DMS153 treated with DMSO at 0.1 percent for 48 hours (cell line): ENCODE data around the gene RFX1.
"Not testable (repeated sequence)": the region's sequence is repeated elsewhere in the genome, so short reads cannot be mapped to it uniquely, and the experiment has no call there.

Source experiments
- DNase-seq: peaks from one replicate; lab custom pipeline; 2025; ENCODE audit not compliant: unreplicated experiment; lab: John Stamatoyannopoulos, UW

The RFX1 gene

DNA sequence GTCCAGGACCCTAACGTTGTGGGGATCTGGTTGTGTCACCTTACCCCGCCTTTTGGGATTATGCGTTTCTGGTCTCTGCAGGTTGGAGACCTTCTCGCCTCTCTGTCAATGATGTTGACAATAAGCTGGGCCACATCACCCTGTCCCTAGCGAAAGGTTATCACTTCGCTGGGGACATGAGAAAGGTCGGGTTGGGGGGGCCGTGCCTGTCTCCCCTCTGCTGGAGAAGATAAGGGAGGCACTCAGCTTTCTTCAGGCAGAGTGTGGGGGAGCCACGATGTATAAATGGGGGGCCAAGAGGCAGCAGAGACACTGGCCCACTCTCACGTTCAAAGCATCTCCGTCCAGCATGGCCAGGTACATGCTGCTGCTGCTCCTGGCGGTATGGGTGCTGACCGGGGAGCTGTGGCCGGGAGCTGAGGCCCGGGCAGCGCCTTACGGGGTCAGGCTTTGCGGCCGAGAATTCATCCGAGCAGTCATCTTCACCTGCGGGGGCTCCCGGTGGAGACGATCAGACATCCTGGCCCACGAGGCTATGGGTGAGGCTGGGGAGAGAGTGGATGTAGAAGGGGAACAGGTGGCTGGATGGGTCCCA is 21.8 kb upstream of the RFX1 start, which contains the start of gene RLN3:
RLN3 (plus strand) TSS at position 293 of the 595 bp plus-strand sequence; CDS start at position 350, 57 bp downstream.
- DNase-seq, result no peak

DNA sequence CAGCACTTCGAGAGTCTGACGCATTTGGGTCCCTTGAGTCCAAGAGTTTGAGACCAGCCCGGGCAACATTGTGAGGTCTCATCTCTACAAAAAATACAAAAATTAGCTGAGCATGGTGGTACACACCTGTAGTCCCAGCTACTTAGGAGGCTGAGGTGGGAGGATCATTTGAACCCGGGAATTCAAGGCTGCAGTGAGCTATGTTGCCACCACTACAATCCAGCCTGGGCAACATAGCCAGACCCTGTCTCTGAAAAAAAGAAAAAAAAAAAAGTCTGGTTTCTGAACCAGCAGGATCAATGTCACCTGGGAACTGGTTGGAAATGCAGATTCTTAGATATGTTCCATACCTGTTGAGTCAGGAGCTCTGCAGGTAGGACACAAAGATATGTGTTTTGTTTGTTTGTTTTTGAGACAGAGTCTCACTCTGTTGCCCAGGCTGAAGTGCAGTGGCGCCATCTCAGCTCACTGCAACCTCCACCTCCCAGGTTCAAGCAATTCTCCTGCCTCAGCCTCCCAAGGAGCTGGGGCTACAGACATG is 20.6 kb upstream of the RFX1 start:
- not testable (repeated sequence) for DNase-seq

- DNase-seq, result no peak
Observed at GRCh38 chr19:14023404-14024235, 17.5 kb upstream of the RFX1 start.

DNA sequence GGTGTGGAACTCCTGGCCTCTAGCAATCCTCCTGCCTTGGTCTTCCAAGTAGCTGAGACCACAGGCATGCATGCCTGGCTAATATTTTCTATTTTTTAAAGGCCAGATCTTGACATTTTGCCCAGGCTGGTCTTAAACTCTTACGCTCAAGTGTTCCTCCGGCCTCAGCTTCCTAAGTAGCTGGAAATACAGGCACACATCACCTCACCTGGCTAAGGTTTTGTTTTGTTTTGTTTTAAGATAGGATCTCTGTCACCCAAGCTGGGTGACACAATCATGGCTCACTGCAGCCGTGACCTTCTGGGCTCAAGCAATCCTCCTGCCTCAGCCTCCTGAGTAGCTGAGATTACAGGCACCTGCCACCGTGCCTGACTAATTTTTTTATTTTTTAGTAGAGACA is 16.3 kb upstream of the RFX1 start:
- DNase-seq, result no peak

DNA sequence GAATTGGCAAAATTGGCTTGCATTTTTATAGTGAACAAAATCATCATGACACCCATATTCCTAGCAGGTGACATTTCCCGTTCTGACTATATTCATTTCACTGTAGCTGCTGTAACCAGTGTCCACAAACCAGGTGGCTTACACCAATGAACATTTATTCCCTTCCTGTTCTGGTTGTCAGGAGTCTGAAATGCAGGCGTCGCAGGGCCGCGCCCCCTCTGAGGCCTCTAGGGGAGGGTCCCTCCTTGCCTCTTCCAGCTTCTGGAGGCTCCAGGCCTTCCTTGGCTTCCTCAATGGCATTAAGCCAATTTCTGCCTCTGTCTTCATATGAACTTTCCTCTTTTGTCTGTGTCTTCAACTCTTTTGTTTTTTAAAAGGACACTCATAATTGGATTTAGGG is 15.4 kb upstream of the RFX1 start:
- no peak for DNase-seq

GRCh38 chr19:14019739-14020138 is 13.6 kb upstream of the RFX1 start:
- not testable (repeated sequence) for DNase-seq

DNA sequence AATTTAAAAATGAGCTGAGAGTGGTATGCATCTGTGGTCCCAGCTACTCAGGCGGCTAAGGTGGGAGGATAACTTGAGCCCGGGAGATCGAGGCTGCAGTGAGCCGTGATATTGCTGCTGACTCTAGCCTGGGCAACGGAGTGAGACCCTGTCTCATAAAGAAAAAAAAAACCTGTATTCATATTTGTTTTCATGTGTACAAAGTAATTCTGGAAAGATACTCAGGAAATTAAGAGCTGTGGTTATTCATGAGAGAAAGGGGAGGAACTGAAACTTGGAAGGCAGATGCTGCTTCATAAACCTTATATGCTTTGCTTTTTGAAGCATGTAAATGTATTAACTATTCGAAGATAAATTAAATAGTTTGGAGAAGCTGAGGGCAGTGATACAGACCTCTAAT is 13.0 kb upstream of the RFX1 start:
- DNase-seq, result no peak

- DNase-seq, result no peak
Observed at GRCh38 chr19:14015524-14016035, 9.5 kb upstream of the RFX1 start.

DNA sequence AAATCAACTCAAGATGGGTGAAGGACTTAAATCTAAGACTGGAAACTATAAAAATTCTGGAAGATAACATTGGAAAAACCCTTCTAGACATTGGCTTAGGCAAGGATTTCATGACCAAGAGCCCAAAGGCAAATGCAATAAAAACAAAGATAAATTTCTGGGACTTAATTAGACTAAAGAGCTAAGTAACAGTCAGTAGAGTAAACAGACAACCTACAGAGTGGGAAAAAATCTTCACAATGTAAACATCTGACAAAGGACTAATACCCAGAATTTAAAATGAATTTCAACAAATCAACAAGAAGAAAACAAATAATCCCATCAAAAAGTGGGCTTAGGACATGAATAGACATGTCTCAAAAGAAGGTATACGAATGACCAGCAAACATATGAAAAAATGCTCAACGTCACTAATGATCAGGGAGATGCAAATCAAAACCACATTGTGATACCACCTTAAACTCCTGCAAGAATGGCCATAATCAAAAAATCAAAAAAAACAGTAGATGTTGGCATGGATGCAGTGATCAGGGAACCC is 6.3 kb upstream of the RFX1 start:
- DNase-seq, result no peak

- peak; percentile 97 for DNase-seq
Observed at GRCh38 chr19:14006766-14007562, 844 bp upstream of the RFX1 start.

DNA sequence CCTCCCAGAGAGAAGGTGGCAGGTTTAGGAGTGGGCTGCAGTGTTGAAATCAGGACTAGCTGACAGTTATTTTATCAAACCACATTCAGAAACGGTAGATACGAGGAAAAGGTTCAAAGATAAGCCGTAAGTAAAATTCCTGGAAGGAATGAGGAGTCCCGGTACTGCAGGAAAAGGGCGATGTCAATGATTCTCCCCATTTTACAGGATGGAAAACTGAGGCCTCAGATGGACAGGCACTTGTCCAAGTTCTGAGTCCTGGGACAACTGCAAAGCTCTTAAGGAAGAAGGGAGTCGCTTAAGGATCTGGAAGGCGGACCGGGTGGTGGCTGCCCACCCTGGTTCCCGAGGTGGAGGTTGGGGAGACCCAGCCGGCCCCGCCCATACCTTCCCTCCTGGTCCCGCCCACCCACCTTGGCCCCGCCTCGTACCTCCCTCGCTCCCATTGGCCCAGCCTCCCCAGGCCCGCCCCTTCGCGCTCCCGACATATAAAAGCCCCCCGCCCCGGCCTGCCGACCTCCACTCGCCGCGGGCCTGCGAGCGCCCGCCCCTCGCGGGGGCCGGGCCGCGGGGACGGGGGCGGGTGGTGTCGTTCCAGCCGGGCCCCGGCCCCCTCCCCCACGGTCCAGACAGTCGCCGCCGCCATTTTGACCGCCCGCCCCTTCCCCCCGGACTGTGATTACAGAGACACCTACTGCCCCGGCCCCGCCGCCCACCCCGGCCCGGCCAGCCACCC is 603 bp downstream of the RFX1 start:
- peak; percentile 37 for DNase-seq

DNA sequence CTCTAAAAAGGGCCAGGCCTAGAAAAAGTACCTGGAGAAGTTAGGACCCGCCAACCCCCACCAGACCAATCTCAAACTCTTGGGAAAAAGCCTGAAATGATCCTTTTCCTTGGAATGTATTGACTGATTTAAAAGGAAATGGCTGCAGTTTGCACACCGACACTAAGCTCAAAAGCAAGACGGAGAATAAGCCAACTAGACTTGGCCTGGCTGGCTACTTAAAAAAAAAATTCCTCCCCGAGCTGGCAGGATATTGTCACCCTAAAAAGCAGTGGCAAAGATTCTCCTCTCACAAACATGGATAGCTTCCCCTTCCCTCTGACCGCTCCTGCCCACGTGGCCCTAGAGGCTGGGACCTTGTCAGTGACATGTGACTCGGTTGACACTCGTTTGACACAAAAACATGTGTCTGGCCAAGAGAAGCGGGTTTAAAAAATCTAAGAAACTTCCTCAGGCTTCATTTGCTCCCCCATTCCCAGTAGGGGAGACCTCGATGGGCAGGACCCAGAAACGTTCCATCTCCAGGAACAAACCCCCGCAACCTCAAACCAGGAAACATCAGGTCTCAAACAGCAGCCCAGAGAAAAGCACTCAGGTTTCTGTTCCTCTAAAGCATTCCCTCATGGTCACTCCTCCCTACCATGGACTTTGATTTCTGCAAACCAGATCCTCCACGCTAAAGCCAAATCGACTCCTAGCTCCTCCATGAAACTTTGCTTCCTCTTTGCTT is 1.3 kb downstream of the RFX1 start:
- no peak for DNase-seq

DNA sequence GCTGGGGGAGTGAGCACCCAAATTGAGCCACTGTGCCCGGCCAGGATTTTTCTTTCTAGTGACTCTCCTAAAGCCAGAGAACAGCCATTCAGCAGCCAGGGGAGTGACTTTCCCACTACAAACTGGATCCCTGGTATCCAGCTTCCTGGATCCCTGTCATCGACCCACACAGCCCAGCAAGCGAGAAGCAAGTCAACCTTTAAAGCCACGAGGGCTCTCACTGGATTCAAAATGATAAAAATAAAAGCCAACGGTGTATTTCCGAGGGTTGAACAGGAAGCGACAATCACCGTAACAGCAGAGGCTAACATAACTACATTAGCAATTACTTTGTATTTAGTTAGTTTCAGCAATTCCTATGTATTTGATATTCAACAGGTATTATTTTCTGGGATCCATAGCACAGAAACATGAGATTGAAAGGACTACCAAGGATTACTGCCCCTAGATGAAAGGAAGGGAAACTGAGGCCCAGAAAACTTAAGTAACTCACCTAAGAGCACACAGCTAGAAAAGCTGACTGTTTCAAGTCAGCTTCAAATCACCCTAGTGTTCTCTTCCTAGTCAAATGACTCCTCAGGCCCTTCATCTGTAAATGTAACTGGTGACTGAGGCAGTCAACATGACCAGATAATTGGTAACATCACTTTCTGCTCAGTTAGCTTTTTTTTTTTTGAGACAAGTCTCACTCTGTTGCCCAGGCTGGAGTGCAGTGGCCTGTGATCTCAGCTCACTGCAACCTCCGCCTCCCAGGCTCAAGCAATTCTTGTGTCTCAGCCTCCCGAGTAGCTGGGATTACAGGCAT is 2.7 kb downstream of the RFX1 start:
- no peak for DNase-seq

- peak; percentile 7 for DNase-seq
Observed at GRCh38 chr19:14002571-14003250, 3.4 kb downstream of the RFX1 start.

DNA sequence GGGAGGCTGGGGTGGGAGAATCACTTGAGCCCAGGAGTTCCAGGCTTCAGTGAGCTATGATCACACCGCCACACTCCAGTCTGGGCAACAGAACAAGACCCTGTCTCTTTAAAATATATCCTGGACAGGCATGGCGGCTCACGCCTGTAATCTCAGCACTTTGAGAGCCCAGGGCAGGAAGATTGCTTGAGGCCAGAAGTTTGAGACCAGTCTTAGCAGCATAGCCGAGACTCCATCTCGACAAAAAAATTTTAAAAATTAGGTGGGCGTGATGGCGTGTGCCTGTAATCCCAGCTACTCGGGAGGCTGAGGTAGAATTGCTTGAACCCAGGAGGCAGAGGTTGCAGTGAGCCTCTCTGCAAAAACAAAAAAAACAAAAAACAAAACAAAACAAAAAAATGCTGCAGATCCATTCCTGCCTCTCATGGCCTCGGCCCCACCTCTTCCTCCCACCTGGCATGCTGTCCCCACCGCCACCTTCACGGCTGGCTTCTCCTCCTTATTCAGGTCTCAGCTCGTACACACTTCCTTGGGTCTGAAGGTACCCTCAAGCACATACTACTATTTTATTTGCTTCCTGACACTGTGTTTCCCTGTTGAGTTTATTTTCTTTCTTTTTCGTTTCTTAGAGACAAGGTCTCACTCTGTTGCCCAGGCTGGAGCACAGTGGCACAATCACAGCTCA is 5.3 kb downstream of the RFX1 start:
- no peak for DNase-seq

GRCh38 chr19:13999085-13999484 is 7.0 kb downstream of the RFX1 start:
- no peak for DNase-seq

DNA sequence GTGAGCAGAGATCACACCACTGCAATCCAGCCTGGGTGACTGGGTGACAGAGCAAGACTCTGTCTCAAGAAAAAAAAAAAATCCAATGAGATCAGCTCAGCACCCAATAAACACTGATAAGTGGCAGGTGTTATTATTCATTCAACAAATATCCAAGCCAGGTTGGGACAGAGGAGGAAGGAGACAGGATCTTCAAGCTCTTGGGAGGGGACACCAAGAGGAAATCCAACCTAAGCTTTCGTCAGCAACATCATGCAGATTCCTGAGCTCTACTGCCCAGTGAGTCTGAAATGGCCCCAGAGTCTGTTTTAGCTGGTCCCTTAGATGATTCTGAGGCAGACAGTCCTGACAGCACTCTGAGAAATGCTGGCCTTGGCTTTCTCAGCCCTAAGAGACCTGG is 7.7 kb downstream of the RFX1 start:
- DNase-seq, result no peak

DNA sequence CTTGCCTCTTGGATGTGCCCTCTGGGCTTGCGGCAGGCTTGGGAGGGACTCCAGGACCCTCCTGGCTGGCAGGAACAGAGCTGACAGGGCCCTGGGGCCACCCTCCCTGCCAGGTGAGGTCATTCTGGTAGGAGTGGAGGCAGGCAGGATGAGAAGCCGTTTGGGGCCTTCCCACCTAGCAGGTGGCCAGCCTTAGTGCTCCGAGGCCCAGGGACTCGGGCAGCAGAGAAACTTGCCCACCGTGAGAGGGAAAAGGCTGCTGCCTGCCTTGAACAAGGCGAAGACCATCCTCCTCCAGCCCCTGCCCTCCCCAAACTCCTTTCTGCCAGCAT is 8.5 kb downstream of the RFX1 start:
- no peak for DNase-seq
